ENCODE results near the gene MREG. TPM values are rescaled to one million over a fixed set of nuclear protein-coding genes. Genes with fewer than 3 reads are reported as not detected.
"Not testable (repeated sequence)": the region's sequence is repeated elsewhere in the genome, so short reads cannot be mapped to it uniquely, and the experiment has no call there.

MREG gene
- polyA plus RNA-seq, 4 donors: 1.9 to 8.7 (median 4.9) TPM

DNA sequence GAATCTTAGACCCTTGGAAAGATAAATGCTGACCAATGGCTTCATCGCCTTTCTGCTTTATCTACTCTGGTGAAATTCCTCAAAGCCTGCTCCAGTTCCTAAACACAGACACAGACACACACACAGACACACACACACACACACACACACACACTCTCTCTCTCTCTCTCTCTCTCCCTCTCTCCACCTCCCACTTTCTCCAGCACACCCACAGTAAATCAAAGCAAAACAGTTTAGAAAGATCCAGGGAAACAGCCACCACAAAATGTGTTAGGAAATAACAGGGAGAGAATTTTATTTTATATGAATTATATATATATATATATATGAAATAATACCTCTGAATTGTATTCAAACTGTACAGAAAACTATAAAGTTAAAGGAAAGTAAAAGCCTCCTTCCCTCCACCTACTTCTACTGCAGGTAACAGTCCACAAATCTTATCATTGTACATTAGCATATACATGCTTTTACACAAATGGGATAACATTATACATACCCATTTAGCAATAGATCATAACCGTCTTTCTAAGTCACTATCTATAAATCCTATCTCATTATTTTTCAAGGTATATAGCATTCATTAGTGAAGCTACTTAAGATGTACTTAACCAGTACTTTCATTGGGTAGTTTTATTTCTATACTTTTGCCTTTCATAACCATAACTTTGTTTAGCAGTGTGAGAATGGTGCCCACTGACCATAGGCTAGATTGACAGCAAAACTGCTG is 38.5 kb downstream of the MREG start:
- Histone ChIP-seq H3K36me3 (ENCODE audit: control insufficient read depth in 3 of 3, insufficient read depth in 2 of 3, low read depth in 1 of 3, low read length in 3 of 3) (peaks cover 0 to 6% (median 2%) of the 10 kb centered on the region in 3 donors), H3K27me3 (ENCODE audit: control insufficient read depth in 3 of 3, insufficient read depth in 3 of 3, low read length in 3 of 3) (no peaks in the 10 kb centered on the region), H3K9me3 (ENCODE audit: control insufficient read depth in 2 of 2, insufficient read depth in 1 of 2, low read depth in 1 of 2, low read length in 1 of 2) (no peaks in the 10 kb centered on the region), H3K4me3 (ENCODE audit: low read depth in 1 of 3, low read length in 3 of 3) (no peak overlapping the region), H3K27ac (ENCODE audit: low read depth in 1 of 3, low read length in 2 of 3) (no peak overlapping the region), H3K4me1 (ENCODE audit: control insufficient read depth in 3 of 3, insufficient read depth in 2 of 3, low read depth in 1 of 3, low read length in 2 of 3) (peaks cover 0 to 5% (median 3%) of the 10 kb centered on the region in 3 donors)
- 91 to 93% (median 92%) methylated on average over 2 of the region's 2 CpGs for WGBS, 3 donors
- FAIRE-seq: no peak
- DNase-seq: no peak

GRCh38 chr2:215973954-215974699 is 39.2 kb downstream of the MREG start:
- Histone ChIP-seq H3K9me3 (ENCODE audit: control insufficient read depth in 2 of 2, insufficient read depth in 1 of 2, low read depth in 1 of 2, low read length in 1 of 2) (peaks cover 0 to 3% of the 10 kb centered on the region in 2 donors), H3K4me1 (ENCODE audit: control insufficient read depth in 3 of 3, insufficient read depth in 2 of 3, low read depth in 1 of 3, low read length in 2 of 3) (peaks cover 0 to 5% (median 3%) of the 10 kb centered on the region in 3 donors), H3K27ac (ENCODE audit: low read depth in 1 of 3, low read length in 2 of 3) (peak overlapping the region in 2 of 3 donors; percentile 12 to 54), H3K36me3 (ENCODE audit: control insufficient read depth in 3 of 3, insufficient read depth in 2 of 3, low read depth in 1 of 3, low read length in 3 of 3) (peaks cover 0 to 6% (median 2%) of the 10 kb centered on the region in 3 donors), H3K27me3 (ENCODE audit: control insufficient read depth in 3 of 3, insufficient read depth in 3 of 3, low read length in 3 of 3) (no peaks in the 10 kb centered on the region), H3K4me3 (ENCODE audit: low read depth in 1 of 3, low read length in 3 of 3) (no peak overlapping the region)
- 25 to 65% (median 42%) methylated on average over 6 of the region's 6 CpGs for WGBS, 3 donors
- DNase-seq (peak; percentile 74 to 90), FAIRE-seq (no peak)

- Histone ChIP-seq H3K9me3 (ENCODE audit: control insufficient read depth in 2 of 2, insufficient read depth in 1 of 2, low read depth in 1 of 2, low read length in 1 of 2) (peaks cover 0 to 3% of the 10 kb centered on the region in 2 donors), H3K4me3 (ENCODE audit: low read depth in 1 of 3, low read length in 3 of 3) (no peak overlapping the region), H3K36me3 (ENCODE audit: control insufficient read depth in 3 of 3, insufficient read depth in 2 of 3, low read depth in 1 of 3, low read length in 3 of 3) (peaks cover 0 to 6% (median 2%) of the 10 kb centered on the region in 3 donors), H3K27me3 (ENCODE audit: control insufficient read depth in 3 of 3, insufficient read depth in 3 of 3, low read length in 3 of 3) (no peaks in the 10 kb centered on the region), H3K27ac (ENCODE audit: low read depth in 1 of 3, low read length in 2 of 3) (no peak overlapping the region), H3K4me1 (ENCODE audit: control insufficient read depth in 3 of 3, insufficient read depth in 2 of 3, low read depth in 1 of 3, low read length in 2 of 3) (peaks cover 0 to 5% (median 3%) of the 10 kb centered on the region in 3 donors)
- 67 to 74% (median 70%) methylated on average over 7 of the region's 7 CpGs for WGBS, 3 donors
- no peak for DNase-seq
- FAIRE-seq: no peak
These were observed 40.1 kb downstream of the MREG start for GRCh38 chr2:215973145-215973792.

DNA sequence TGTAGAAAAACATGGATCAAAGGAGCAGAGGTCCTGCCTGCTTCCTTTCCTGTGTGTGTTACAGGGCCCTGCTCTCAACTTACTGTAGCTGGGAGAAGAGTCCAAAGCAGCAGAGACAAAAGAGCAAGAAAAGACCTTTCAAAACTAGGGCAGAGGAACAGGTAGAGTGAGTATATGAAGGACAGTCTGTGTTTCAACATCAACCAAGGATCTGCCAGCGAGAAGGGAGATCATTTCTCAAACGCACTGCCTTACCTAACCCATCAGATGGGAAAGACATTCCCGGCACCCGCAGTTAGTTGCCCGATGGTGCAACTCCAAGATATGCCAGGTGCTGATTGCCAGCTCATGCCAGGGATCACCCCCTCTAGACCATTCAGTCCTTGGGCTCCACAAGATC is 41.7 kb downstream of the MREG start:
- FAIRE-seq (no peak), DNase-seq (no peak)
- peaks cover 0 to 6% (median 2%) of the 10 kb centered on the region in 3 donors for H3K36me3 ChIP-seq (ENCODE audit: control insufficient read depth in 3 of 3, insufficient read depth in 2 of 3, low read depth in 1 of 3, low read length in 3 of 3)
- no peaks in the 10 kb centered on the region for H3K27me3 ChIP-seq (ENCODE audit: control insufficient read depth in 3 of 3, insufficient read depth in 3 of 3, low read length in 3 of 3)
- peaks cover 0 to 5% (median 3%) of the 10 kb centered on the region in 3 donors for H3K4me1 ChIP-seq (ENCODE audit: control insufficient read depth in 3 of 3, insufficient read depth in 2 of 3, low read depth in 1 of 3, low read length in 2 of 3)
- no peak overlapping the region for H3K4me3 ChIP-seq (ENCODE audit: low read depth in 1 of 3, low read length in 3 of 3)
- peaks cover 0 to 3% of the 10 kb centered on the region in 2 donors for H3K9me3 ChIP-seq (ENCODE audit: control insufficient read depth in 2 of 2, insufficient read depth in 1 of 2, low read depth in 1 of 2, low read length in 1 of 2)
- H3K27ac ChIP-seq (ENCODE audit: low read depth in 1 of 3, low read length in 2 of 3): no peak overlapping the region
- 97 to 98% (median 98%) methylated on average over 5 of the region's 5 CpGs for WGBS, 3 donors

GRCh38 chr2:215970894-215971293 is 42.5 kb downstream of the MREG start:
- H3K27ac ChIP-seq (ENCODE audit: low read depth in 1 of 3, low read length in 2 of 3); FAIRE-seq; H3K27me3 ChIP-seq (ENCODE audit: control insufficient read depth in 3 of 3, insufficient read depth in 3 of 3, low read length in 3 of 3); H3K4me3 ChIP-seq (ENCODE audit: low read depth in 1 of 3, low read length in 3 of 3); H3K36me3 ChIP-seq (ENCODE audit: control insufficient read depth in 3 of 3, insufficient read depth in 2 of 3, low read depth in 1 of 3, low read length in 3 of 3); DNase-seq; H3K9me3 ChIP-seq (ENCODE audit: control insufficient read depth in 2 of 2, insufficient read depth in 1 of 2, low read depth in 1 of 2, low read length in 1 of 2); H3K4me1 ChIP-seq (ENCODE audit: control insufficient read depth in 3 of 3, insufficient read depth in 2 of 3, low read depth in 1 of 3, low read length in 2 of 3): not testable (repeated sequence)
- 90 to 98% (median 97%) methylated on average over 4 of the region's 4 CpGs for WGBS, 3 donors

GRCh38 chr2:215970425-215970824 is 42.9 kb downstream of the MREG start:
- Histone ChIP-seq H3K4me1 (ENCODE audit: control insufficient read depth in 3 of 3, insufficient read depth in 2 of 3, low read depth in 1 of 3, low read length in 2 of 3) (peaks cover 0 to 5% (median 3%) of the 10 kb centered on the region in 3 donors), H3K27me3 (ENCODE audit: control insufficient read depth in 3 of 3, insufficient read depth in 3 of 3, low read length in 3 of 3) (no peaks in the 10 kb centered on the region), H3K4me3 (ENCODE audit: low read depth in 1 of 3, low read length in 3 of 3) (no peak overlapping the region), H3K36me3 (ENCODE audit: control insufficient read depth in 3 of 3, insufficient read depth in 2 of 3, low read depth in 1 of 3, low read length in 3 of 3) (peaks cover 0 to 6% (median 2%) of the 10 kb centered on the region in 3 donors), H3K9me3 (ENCODE audit: control insufficient read depth in 2 of 2, insufficient read depth in 1 of 2, low read depth in 1 of 2, low read length in 1 of 2) (peaks cover 0 to 3% of the 10 kb centered on the region in 2 donors), H3K27ac (ENCODE audit: low read depth in 1 of 3, low read length in 2 of 3) (no peak overlapping the region)
- WGBS, 3 donors: 91 to 96% (median 95%) methylated on average over 5 of the region's 5 CpGs
- FAIRE-seq (no peak), DNase-seq (no peak)

DNA sequence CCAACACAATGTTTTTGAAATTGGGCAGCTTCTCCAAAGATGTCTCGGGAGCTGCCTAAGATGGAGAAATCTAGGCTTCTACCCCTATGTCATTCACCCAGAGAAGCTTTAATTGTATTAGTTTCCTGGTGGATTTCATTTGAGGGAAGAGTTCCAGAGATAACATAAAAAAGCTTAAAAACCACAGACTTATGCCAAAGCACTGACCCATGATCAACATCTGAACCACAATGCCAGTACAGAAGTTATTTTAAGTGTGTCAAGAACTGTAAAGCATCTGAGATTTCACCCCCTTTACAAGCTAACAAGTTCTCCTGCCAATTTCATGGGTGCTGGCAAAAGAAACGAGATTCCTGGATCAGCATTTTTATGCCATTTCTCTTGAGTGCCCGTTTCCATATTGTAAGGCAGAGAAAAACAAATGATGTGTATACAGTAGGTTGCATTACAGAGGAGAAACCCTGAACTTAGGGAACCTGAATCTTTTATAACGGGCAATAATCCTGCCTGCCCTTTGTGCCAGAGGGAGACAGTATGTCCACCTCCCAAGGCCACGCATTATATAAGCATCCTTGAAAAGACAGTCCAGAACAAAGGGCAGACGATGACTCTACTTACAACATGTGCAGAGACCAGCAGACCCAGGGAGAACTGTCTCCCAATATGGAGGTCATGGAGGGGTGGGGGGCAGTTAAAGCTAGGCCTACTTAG is 44.1 kb downstream of the MREG start:
- H3K27me3 ChIP-seq (ENCODE audit: control insufficient read depth in 3 of 3, insufficient read depth in 3 of 3, low read length in 3 of 3): no peaks in the 10 kb centered on the region
- H3K9me3 ChIP-seq (ENCODE audit: control insufficient read depth in 2 of 2, insufficient read depth in 1 of 2, low read depth in 1 of 2, low read length in 1 of 2): peaks cover 0 to 3% of the 10 kb centered on the region in 2 donors
- no peak overlapping the region for H3K4me3 ChIP-seq (ENCODE audit: low read depth in 1 of 3, low read length in 3 of 3)
- DNase-seq (no peak), FAIRE-seq (no peak)
- H3K27ac ChIP-seq (ENCODE audit: low read depth in 1 of 3, low read length in 2 of 3): no peak overlapping the region
- H3K36me3 ChIP-seq (ENCODE audit: control insufficient read depth in 3 of 3, insufficient read depth in 2 of 3, low read depth in 1 of 3, low read length in 3 of 3): peaks cover 0 to 6% (median 2%) of the 10 kb centered on the region in 3 donors
- WGBS, 3 donors: 92 to 97% (median 95%) methylated on average over 6 of the region's 6 CpGs
- H3K4me1 ChIP-seq (ENCODE audit: control insufficient read depth in 3 of 3, insufficient read depth in 2 of 3, low read depth in 1 of 3, low read length in 2 of 3): peaks cover 0 to 3% (median 3%) of the 10 kb centered on the region in 3 donors

- Histone ChIP-seq H3K4me1 (ENCODE audit: control insufficient read depth in 3 of 3, insufficient read depth in 2 of 3, low read depth in 1 of 3, low read length in 2 of 3) (peaks cover 0 to 2% (median 0%) of the 10 kb centered on the region in 3 donors), H3K9me3 (ENCODE audit: control insufficient read depth in 2 of 2, insufficient read depth in 1 of 2, low read depth in 1 of 2, low read length in 1 of 2) (peaks cover 0 to 3% of the 10 kb centered on the region in 2 donors), H3K27me3 (ENCODE audit: control insufficient read depth in 3 of 3, insufficient read depth in 3 of 3, low read length in 3 of 3) (no peaks in the 10 kb centered on the region), H3K4me3 (ENCODE audit: low read depth in 1 of 3, low read length in 3 of 3) (no peak overlapping the region), H3K27ac (ENCODE audit: low read depth in 1 of 3, low read length in 2 of 3) (no peak overlapping the region), H3K36me3 (ENCODE audit: control insufficient read depth in 3 of 3, insufficient read depth in 2 of 3, low read depth in 1 of 3, low read length in 3 of 3) (peaks cover 0 to 6% (median 2%) of the 10 kb centered on the region in 3 donors)
- 97 to 98% (median 98%) methylated on average over 3 of the region's 3 CpGs for WGBS, 3 donors
- no peak for DNase-seq
- FAIRE-seq: no peak
These were observed 44.9 kb downstream of the MREG start for GRCh38 chr2:215968499-215968898.

Measured in small intestine (tissue), 7 donors.